Upper lobe of left lung (tissue), 4 donors: ENCODE data around the gene TBC1D17.

Experiments
- POLR2A ChIP-seq, 4 donors: fragments of 450-650 bp; IDR thresholded peaks; one replicate each; pipeline ENCODE4 v1.5.1; 2016 to 2017; ENCODE audit warnings: antibody characterized with exemption in 4 of 4, mild to moderate bottlenecking in 2 of 4
- TF ChIP-seq, protein P1 (sequence below), 6 experiments: fragments of 450-650 bp in 4 of 6; fragments of 200-600 bp in 2 of 6; sonication (generic) in 2 of 6; IDR thresholded peaks; one replicate each; pipeline ENCODE4 v1.5.1; 2016 to 2019; ENCODE audit warnings: antibody characterized with exemption in 6 of 6

DNA sequence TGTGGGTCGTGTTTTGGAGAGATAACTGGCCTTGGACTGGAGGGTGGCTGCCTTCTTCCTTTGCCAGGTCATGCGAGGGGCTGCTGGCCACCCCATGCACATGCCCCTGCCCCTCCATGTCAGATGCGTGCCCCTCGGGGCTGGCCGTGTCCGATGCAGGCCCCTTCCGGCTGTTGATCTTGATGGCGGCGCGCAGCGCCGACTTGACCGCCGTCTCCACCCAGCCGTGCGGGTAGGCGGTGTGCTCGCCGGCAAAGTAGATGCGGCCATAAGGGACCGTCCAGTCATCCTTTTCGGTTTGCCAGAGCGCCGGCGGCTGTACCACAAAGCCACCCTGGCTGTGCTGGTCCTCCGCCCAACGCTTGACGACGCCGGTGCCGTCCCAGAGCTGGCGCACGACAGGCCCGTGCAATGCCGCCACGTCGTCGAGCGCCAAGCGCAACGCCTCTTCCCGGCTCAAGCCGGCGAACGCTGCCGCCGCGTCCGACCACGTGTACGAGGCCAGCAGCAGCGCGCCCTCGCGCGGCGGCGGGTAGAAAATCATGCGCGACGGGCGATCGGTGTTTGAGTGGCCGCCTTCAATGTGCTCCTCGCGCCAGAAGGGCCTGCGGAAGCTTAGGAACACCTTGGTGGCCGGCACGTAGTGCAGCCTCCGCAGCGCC, 12.3 kb downstream of the TBC1D17 start:
- TF ChIP-seq, protein P1, sequence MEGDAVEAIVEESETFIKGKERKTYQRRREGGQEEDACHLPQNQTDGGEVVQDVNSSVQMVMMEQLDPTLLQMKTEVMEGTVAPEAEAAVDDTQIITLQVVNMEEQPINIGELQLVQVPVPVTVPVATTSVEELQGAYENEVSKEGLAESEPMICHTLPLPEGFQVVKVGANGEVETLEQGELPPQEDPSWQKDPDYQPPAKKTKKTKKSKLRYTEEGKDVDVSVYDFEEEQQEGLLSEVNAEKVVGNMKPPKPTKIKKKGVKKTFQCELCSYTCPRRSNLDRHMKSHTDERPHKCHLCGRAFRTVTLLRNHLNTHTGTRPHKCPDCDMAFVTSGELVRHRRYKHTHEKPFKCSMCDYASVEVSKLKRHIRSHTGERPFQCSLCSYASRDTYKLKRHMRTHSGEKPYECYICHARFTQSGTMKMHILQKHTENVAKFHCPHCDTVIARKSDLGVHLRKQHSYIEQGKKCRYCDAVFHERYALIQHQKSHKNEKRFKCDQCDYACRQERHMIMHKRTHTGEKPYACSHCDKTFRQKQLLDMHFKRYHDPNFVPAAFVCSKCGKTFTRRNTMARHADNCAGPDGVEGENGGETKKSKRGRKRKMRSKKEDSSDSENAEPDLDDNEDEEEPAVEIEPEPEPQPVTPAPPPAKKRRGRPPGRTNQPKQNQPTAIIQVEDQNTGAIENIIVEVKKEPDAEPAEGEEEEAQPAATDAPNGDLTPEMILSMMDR (IDR thresholded peaks at IDR 0.05), result peak; percentile 67 to 96 (median 91)
- TF ChIP-seq POLR2A (IDR thresholded peaks at IDR 0.05), result peak in 1 of 4 donors; percentile 20
